Left ventricle myocardium inferior (tissue), 1 donor: ENCODE results near the gene EFNA3. TPM values are rescaled to one million over a fixed set of nuclear protein-coding genes. Genes with fewer than 3 reads are reported as not detected.

Experiments
- DNase-seq: peaks from one replicate; pipeline ENCODE4 v3.0.0-alpha.2; 2020
- H3K27ac ChIP-seq: fragments of 200-600 bp; replicated peaks from 2 replicates; pipeline ENCODE4 v1.8.0; 2021
- H3K27me3 ChIP-seq: fragments of 200-600 bp; 2 replicates; pipeline ENCODE4 v1.8.0; 2021; ENCODE audit warnings: low read depth
- H3K36me3 ChIP-seq: fragments of 200-600 bp; 2 replicates; pipeline ENCODE4 v1.8.0; 2021
- H3K4me1 ChIP-seq: fragments of 200-600 bp; 2 replicates; pipeline ENCODE4 v1.8.0; 2021
- H3K4me3 ChIP-seq: fragments of 200-600 bp; 2 replicates; pipeline ENCODE4 v1.8.0; 2021; ENCODE audit warnings: mild to moderate bottlenecking, moderate library complexity
- H3K9me3 ChIP-seq: fragments of 200-600 bp; replicated peaks from 2 replicates; pipeline ENCODE4 v1.8.0; 2021
- CTCF ChIP-seq: fragments of 200-600 bp; IDR thresholded peaks from 2 replicates; pipeline ENCODE4 v1.8.0; 2021; ENCODE audit warnings: antibody characterized with exemption, mild to moderate bottlenecking, borderline replicate concordance
- intact Hi-C: fragments of 100-400 bp; cut with micrococcal nuclease; formaldehyde crosslinking; loops from one replicate; pipeline ENCODE4 v1.11.0; 2022
- total RNA-seq: library from RNA; stranded (reverse); fragmentation: NEBNext Ultra II Directional; extraction: Animal tissue kit (Norgen Biotek cat#: 25700); gene quantifications from one replicate; pipeline ENCODE4 v1.2.1, GENCODE V29; 2021
- donor health status: DM: no; HTN: yes; CAD: no; lungs with severe emphysema.

The EFNA3 gene
- total RNA-seq, 1 donor from 2014 or later, result 0.71 TPM

DNA sequence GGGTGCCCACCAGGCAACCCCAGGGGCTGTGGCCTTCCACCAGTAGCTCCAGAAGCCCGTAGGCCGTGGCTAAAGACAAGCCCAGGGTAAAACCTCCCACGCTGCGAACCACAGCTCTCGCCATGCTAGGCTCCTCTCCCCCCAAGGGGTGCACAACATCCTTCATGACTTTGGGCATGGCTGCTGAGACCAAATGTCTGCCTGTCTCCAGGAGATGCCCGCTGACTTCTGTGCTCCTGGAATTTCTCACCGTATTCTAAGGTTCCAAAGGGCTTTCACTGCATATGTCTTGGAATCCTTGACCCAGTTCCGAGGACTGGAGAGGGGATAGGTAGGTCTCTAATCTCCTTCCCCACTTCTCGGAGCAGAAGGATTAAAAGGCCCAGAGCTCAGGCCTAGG, 45.1 kb upstream of the EFNA3 start, which contains the start of the genes DCST1 and DCST2:
DCST1 (plus strand) TSS at position 301 of the 400 bp plus-strand sequence. CDS start 213 bp downstream, outside the sequence.
DCST2 (minus strand) TSS at position 258 of the 400 bp plus-strand sequence; CDS start at position 178, 80 bp downstream.
- no peaks in the 10 kb centered on the region for H3K9me3 ChIP-seq
- no peak for TF ChIP-seq CTCF
- no peak for DNase-seq
- no peaks in the 10 kb centered on the region for H3K36me3 ChIP-seq
- peaks cover 5% of the 10 kb centered on the region for H3K4me1 ChIP-seq
- H3K4me3 ChIP-seq, result no peak within 1 kb of the TSS
- H3K27ac ChIP-seq, result no peak within 1 kb of the TSS
- H3K27me3 ChIP-seq, result no peaks in the 10 kb centered on the region
- intact Hi-C loops, result no loop called here

DNA sequence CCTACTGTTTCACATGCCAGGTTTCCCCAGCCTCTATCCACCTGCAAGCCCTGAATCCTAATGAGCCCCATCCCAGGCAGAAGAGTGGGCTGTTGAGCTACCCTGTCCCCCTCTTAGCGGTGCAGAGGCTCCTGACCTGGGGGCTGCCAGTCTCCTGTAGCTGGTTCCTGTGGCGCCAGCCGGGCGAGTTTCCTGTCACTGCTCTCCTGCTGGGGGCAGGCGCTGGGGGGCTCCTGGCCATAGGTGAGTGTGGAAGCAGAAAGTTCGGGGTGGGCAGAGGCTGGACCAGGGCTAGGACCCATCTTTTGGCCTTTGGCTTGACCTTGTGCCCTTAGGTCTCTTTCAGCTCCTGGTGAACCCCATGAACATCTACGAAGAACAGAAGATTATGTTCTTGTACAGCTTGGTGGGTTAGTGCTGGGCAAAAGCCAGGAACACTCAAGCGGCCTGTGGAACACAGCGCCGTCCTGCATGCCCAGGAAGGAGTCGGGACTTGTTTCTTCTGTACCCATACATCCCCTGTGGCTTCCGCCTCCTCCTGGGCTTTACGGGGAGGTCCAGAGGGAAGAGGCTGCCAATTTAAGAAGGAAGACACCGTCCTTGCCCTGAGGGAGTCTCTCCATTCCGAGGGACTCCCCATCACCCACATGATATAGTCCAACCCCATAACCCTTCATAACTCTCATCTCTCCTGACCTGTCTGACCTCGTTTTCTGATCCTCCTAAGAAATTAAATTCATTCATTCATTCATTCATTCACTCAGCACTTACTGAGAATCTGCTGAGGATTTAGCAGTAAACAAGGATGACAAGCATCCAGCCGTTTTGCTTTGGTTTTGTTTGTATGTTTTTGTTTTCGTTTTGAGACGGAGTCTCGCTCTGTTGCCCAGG, 44.1 kb upstream of the EFNA3 start:
- no peak for DNase-seq
- Histone ChIP-seq H3K36me3 (no peaks in the 10 kb centered on the region), H3K27ac (no peak overlapping the region), H3K4me3 (no peak overlapping the region), H3K27me3 (no peaks in the 10 kb centered on the region), H3K9me3 (no peaks in the 10 kb centered on the region), H3K4me1 (peaks cover 12% of the 10 kb centered on the region)
- TF ChIP-seq CTCF, result no peak
- intact Hi-C loops, result no loop called here

GRCh38 chr1:155035936-155036335, 42.7 kb upstream of the EFNA3 start:
- peaks cover 12% of the 10 kb centered on the region for H3K4me1 ChIP-seq
- TF ChIP-seq CTCF, result no peak
- H3K27me3 ChIP-seq, result no peaks in the 10 kb centered on the region
- H3K36me3 ChIP-seq, result no peaks in the 10 kb centered on the region
- H3K4me3 ChIP-seq, result no peak overlapping the region
- no peak overlapping the region for H3K27ac ChIP-seq
- H3K9me3 ChIP-seq, result no peaks in the 10 kb centered on the region
- intact Hi-C loops, result no loop called here
- DNase-seq, result no peak

DNA sequence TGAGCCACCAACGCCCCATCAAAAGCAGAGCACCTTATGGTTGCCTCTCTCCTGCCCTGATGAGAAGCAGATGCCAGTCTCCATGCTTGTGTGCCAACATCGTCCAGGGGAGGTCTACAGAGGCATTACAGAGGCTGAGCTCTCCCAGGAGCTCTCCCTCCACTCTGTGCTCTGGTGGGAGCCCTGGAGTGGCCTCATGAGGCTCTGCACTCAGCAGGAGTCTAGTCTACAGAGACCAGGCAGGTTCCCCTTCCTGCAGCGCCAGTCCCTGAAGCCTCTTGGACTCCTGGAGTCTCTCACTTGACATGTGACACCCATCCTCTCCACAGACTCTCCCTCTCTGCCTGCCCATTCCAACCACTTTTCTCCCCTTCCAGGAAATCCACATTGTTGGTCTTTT, 41.6 kb upstream of the EFNA3 start:
- Histone ChIP-seq H3K4me3 (no peak overlapping the region), H3K4me1 (peaks cover 12% of the 10 kb centered on the region), H3K27ac (no peak overlapping the region), H3K9me3 (no peaks in the 10 kb centered on the region), H3K27me3 (no peaks in the 10 kb centered on the region), H3K36me3 (no peaks in the 10 kb centered on the region)
- intact Hi-C loops, result no loop called here
- no peak for DNase-seq
- TF ChIP-seq CTCF, result no peak

GRCh38 chr1:155037851-155038441, 40.7 kb upstream of the EFNA3 start:
- H3K27me3 ChIP-seq, result no peaks in the 10 kb centered on the region
- TF ChIP-seq CTCF, result no peak
- no peak overlapping the region for H3K4me3 ChIP-seq
- peaks cover 12% of the 10 kb centered on the region for H3K4me1 ChIP-seq
- no peaks in the 10 kb centered on the region for H3K9me3 ChIP-seq
- no peaks in the 10 kb centered on the region for H3K36me3 ChIP-seq
- DNase-seq, result no peak
- no peak overlapping the region for H3K27ac ChIP-seq
- intact Hi-C loops, result no loop called here
